Measurements from ENCODE around the gene TRIM25.

The TRIM25 gene

GRCh38 chr17:56928586-56928985, 14.7 kb upstream of the TRIM25 start:
- DNase-seq (ENCODE audit: low spot score): no peak

GRCh38 chr17:56926704-56927103, 12.9 kb upstream of the TRIM25 start:
- DNase-seq (ENCODE audit: low spot score): no peak

- DNase-seq (ENCODE audit: low spot score): no peak
Measured at GRCh38 chr17:56926270-56926669, 12.4 kb upstream of the TRIM25 start.

GRCh38 chr17:56925088-56925487, 11.2 kb upstream of the TRIM25 start:
- no peak for DNase-seq (ENCODE audit: low spot score)

- DNase-seq (ENCODE audit: low spot score): no peak
Measured at GRCh38 chr17:56919717-56920116, 5.9 kb upstream of the TRIM25 start.

- DNase-seq (ENCODE audit: low spot score): no peak
Measured at GRCh38 chr17:56918916-56919315, 5.1 kb upstream of the TRIM25 start.

GRCh38 chr17:56917559-56918296, 3.9 kb upstream of the TRIM25 start:
- no peak for DNase-seq (ENCODE audit: low spot score)

GRCh38 chr17:56914581-56915273, 878 bp upstream of the TRIM25 start:
- DNase-seq (ENCODE audit: low spot score): no peak

GRCh38 chr17:56913353-56913866, 439 bp downstream of the TRIM25 start:
- DNase-seq (ENCODE audit: low spot score): no peak

- no peak for DNase-seq (ENCODE audit: low spot score)
Measured at GRCh38 chr17:56913000-56913311, 893 bp downstream of the TRIM25 start.

GRCh38 chr17:56912105-56912999, 1.5 kb downstream of the TRIM25 start:
- DNase-seq (ENCODE audit: low spot score): no peak

GRCh38 chr17:56910509-56911235, 3.2 kb downstream of the TRIM25 start:
- no peak for DNase-seq (ENCODE audit: low spot score)

- DNase-seq (ENCODE audit: low spot score): no peak
Measured at GRCh38 chr17:56909742-56910508, 3.9 kb downstream of the TRIM25 start.

GRCh38 chr17:56908001-56908542, 5.8 kb downstream of the TRIM25 start:
- no peak for DNase-seq (ENCODE audit: low spot score)

GRCh38 chr17:56903560-56903959, 10.3 kb downstream of the TRIM25 start:
- DNase-seq (ENCODE audit: low spot score): no peak

- no peak for DNase-seq (ENCODE audit: low spot score)
Measured at GRCh38 chr17:56902348-56902747, 11.5 kb downstream of the TRIM25 start.

GRCh38 chr17:56899403-56899802, 14.4 kb downstream of the TRIM25 start:
- no peak for DNase-seq (ENCODE audit: low spot score)

GRCh38 chr17:56898874-56899273, 15.0 kb downstream of the TRIM25 start:
- no peak for DNase-seq (ENCODE audit: low spot score)

GRCh38 chr17:56897646-56898424, 16.0 kb downstream of the TRIM25 start:
- DNase-seq (ENCODE audit: low spot score): no peak

GRCh38 chr17:56896968-56897359, 16.9 kb downstream of the TRIM25 start:
- DNase-seq (ENCODE audit: low spot score): no peak

Measured in SK-N-DZ (cell line).